Naive thymus-derived CD4-positive, alpha-beta T cell (primary cell): ENCODE results near the gene PLCL1. TPM values are rescaled to one million over a fixed set of nuclear protein-coding genes. Genes with fewer than 3 reads are reported as not detected.

Source experiments
- ATAC-seq: fragments of 150-1000 bp; cut with Tn5 transposase; 2 replicates; pipeline ENCODE4 v1.10.0; 2021; ENCODE audit warnings: mild to moderate bottlenecking, moderate library complexity
- CTCF ChIA-PET: fragments of 350-600 bp; sonication (Branson Sonifier 250); formaldehyde crosslinking; loops from one replicate; lab custom pipeline; 2021; ENCODE audit warnings: antibody characterized with exemption; lab: Charles Lee
- POLR2A ChIA-PET: fragments of 350-600 bp; sonication (Branson Sonifier 250); formaldehyde crosslinking; loops from one replicate; lab custom pipeline; 2021; ENCODE audit warnings: antibody characterized with exemption, inconsistent platforms; lab: Charles Lee
- DNase-seq, 9 donors: peaks; one replicate each; pipeline versions ENCODE4 v3.0.0 to v3.0.0-alpha.2; 2020 to 2022; ENCODE audit warnings: mixed read lengths in 1 of 9
- H3K27ac ChIP-seq: one replicate; pipeline ENCODE4 v1.7.0; 2013; ENCODE audit warnings: mild to moderate bottlenecking, low read depth, low read length, moderate library complexity
- H3K27me3 ChIP-seq, 2 donors: one replicate each; pipeline ENCODE4 v1.7.0; 2013; ENCODE audit warnings: low read length in 2 of 2, mild to moderate bottlenecking in 2 of 2, moderate library complexity in 2 of 2; ENCODE audit not compliant: control insufficient read depth in 2 of 2, insufficient read depth in 2 of 2
- H3K36me3 ChIP-seq, 3 experiments: 1 replicate in 2 of 3; 2 replicates in 1 of 3; pipeline ENCODE4 v1.7.0; 2013; ENCODE audit warnings: low read length in 3 of 3, mild to moderate bottlenecking in 3 of 3, moderate library complexity in 1 of 3; ENCODE audit not compliant: insufficient read depth in 3 of 3, control insufficient read depth in 2 of 3
- H3K4me1 ChIP-seq, 2 donors: one replicate each; pipeline ENCODE4 v1.7.0; 2013; ENCODE audit warnings: low read length in 2 of 2, mild to moderate bottlenecking in 2 of 2, moderate library complexity in 1 of 2; ENCODE audit not compliant: control insufficient read depth in 2 of 2, insufficient read depth in 2 of 2
- H3K4me3 ChIP-seq: 2 replicates; pipeline ENCODE4 v1.7.0; 2013; ENCODE audit warnings: mild to moderate bottlenecking, low read length
- H3K9me3 ChIP-seq, 3 experiments: 1 replicate in 2 of 3; 2 replicates in 1 of 3; pipeline ENCODE4 v1.7.0; 2013; ENCODE audit warnings: low read length in 3 of 3; ENCODE audit not compliant: control insufficient read depth in 2 of 3
- H3K27ac Mint-ChIP-seq, 9 donors: one replicate each; pipeline ENCODE4 v1.8.0; 2020 to 2022; ENCODE audit warnings: mixed read lengths in 9 of 9, mild to moderate bottlenecking in 8 of 9, moderate library complexity in 5 of 9, inconsistent platforms in 2 of 9
- H3K27me3 Mint-ChIP-seq, 5 donors: one replicate each; pipeline ENCODE4 v1.8.0; 2021 to 2022; ENCODE audit warnings: mixed read lengths in 5 of 5, mild to moderate bottlenecking in 1 of 5
- H3K36me3 Mint-ChIP-seq, 5 donors: one replicate each; pipeline ENCODE4 v1.8.0; 2020 to 2022; ENCODE audit warnings: mixed read lengths in 5 of 5, mild to moderate bottlenecking in 3 of 5, inconsistent platforms in 1 of 5
- H3K4me1 Mint-ChIP-seq, 7 donors: one replicate each; pipeline ENCODE4 v1.8.0; 2020 to 2022; ENCODE audit warnings: mixed read lengths in 7 of 7, mild to moderate bottlenecking in 3 of 7, inconsistent platforms in 1 of 7
- H3K4me3 Mint-ChIP-seq, 10 donors: one replicate each; pipeline ENCODE4 v1.8.0; 2020 to 2022; ENCODE audit warnings: mild to moderate bottlenecking in 10 of 10, mixed read lengths in 10 of 10, moderate library complexity in 6 of 10, inconsistent platforms in 2 of 10
- H3K9me3 Mint-ChIP-seq, 11 donors: one replicate each; pipeline ENCODE4 v1.8.0; 2020 to 2022; ENCODE audit warnings: mixed read lengths in 11 of 11, mild to moderate bottlenecking in 4 of 11, inconsistent platforms in 1 of 11, moderate library complexity in 1 of 11
- intact Hi-C, 2 donors: fragments of 100-400 bp; cut with micrococcal nuclease; formaldehyde crosslinking; loops; one replicate each; pipeline ENCODE4 v1.15.1; 2023
- polyA plus RNA-seq, 2 donors: library from polyadenylated mRNA; unstranded; fragments of 300-500 nt; fragmentation: Illumina TruSeq; gene quantifications; one replicate each; pipeline ENCODE4 v1.2.3, GENCODE V29; 2021
- total RNA-seq, 6 experiments: library from RNA in 5 of 6; stranded (reverse) in 5 of 6; gene quantifications; 1 replicate in 5 of 6; 2 replicates in 1 of 6; pipeline ENCODE4 v1.2.3 and lab custom pipeline; 2021 to 2026

Gene PLCL1
- total and polyA plus RNA-seq, 7 experiments from 2014 or later = 1.8 to 33.7 (median 22.7) TPM

GRCh38 chr2:197799068-197799467 is 5.3 kb upstream of the PLCL1 start:
- H3K4me3 Mint-ChIP-seq = no peak overlapping the region
- no peak overlapping the region for H3K27ac Mint-ChIP-seq
- POLR2A ChIA-PET = no interaction called here
- Histone ChIP-seq H3K27ac (no peak overlapping the region), H3K4me1 (peaks cover 4 to 7% of the 10 kb centered on the region in 2 donors), H3K27me3 (peaks cover 0 to 5% of the 10 kb centered on the region in 2 donors), H3K4me3 (no peak overlapping the region), H3K36me3 (no peaks in the 10 kb centered on the region), H3K9me3 (no peaks in the 10 kb centered on the region)
- H3K36me3 Mint-ChIP-seq = no peaks in the 10 kb centered on the region
- peaks cover 6 to 12% (median 11%) of the 10 kb centered on the region in 7 donors for H3K4me1 Mint-ChIP-seq
- H3K9me3 Mint-ChIP-seq = peaks cover 0 to 3% (median 0%) of the 10 kb centered on the region in 11 donors
- peaks cover 0 to 45% (median 12%) of the 10 kb centered on the region in 5 donors for H3K27me3 Mint-ChIP-seq
- DNase-seq (no peak), ATAC-seq (no peak)
- CTCF ChIA-PET = interaction anchor here (4.4 kb wide), 1 partner anchor 498 kb away, joined by 32 read pairs; no protein-coding TSS in a partner anchor
- intact Hi-C loops = no loop called here

GRCh38 chr2:197800091-197800490 is 4.3 kb upstream of the PLCL1 start:
- ChIA-PET POLR2A (no interaction called here), CTCF (interaction anchor here (1.0 to 4.4 kb wide), 6 partner anchors 186 to 497 kb away, joined by 3 to 32 read pairs (median 4); no protein-coding TSS in a partner anchor)
- Mint-ChIP-seq H3K9me3 (peaks cover 0 to 3% (median 0%) of the 10 kb centered on the region in 11 donors), H3K27me3 (peaks cover 0 to 48% (median 7%) of the 10 kb centered on the region in 5 donors), H3K27ac (no peak overlapping the region), H3K36me3 (no peaks in the 10 kb centered on the region), H3K4me1 (peaks cover 9 to 16% (median 14%) of the 10 kb centered on the region in 7 donors), H3K4me3 (no peak overlapping the region)
- Histone ChIP-seq H3K27me3 (peaks cover 0 to 6% of the 10 kb centered on the region in 2 donors), H3K4me1 (peaks cover 6 to 7% of the 10 kb centered on the region in 2 donors), H3K36me3 (peaks cover 0 to 4% (median 0%) of the 10 kb centered on the region in 3 experiments), H3K4me3 (no peak overlapping the region), H3K27ac (no peak overlapping the region), H3K9me3 (no peaks in the 10 kb centered on the region)
- intact Hi-C loops = loop anchor here in 1 of 2 donors (5.0 to 10.0 kb wide), 2 partner anchors 1165 to 1672 kb away; partner anchors contain the start of gene CCDC150
- ATAC-seq (no peak), DNase-seq (no peak)

GRCh38 chr2:197801033-197801432 is 3.4 kb upstream of the PLCL1 start:
- peaks cover 0 to 3% (median 0%) of the 10 kb centered on the region in 11 donors for H3K9me3 Mint-ChIP-seq
- Histone ChIP-seq H3K4me1 (peaks cover 9 to 10% of the 10 kb centered on the region in 2 donors), H3K27ac (no peak overlapping the region), H3K9me3 (no peaks in the 10 kb centered on the region), H3K27me3 (peaks cover 0 to 6% of the 10 kb centered on the region in 2 donors), H3K36me3 (peaks cover 0 to 4% (median 0%) of the 10 kb centered on the region in 3 experiments), H3K4me3 (no peak overlapping the region)
- H3K36me3 Mint-ChIP-seq = no peaks in the 10 kb centered on the region
- ChIA-PET CTCF (interaction anchor here (0.7 to 4.4 kb wide), 8 partner anchors 8 to 496 kb away, joined by 3 to 32 read pairs (median 4); no protein-coding TSS in a partner anchor), POLR2A (interaction anchor here (0.6 kb wide), 1 partner anchor 318 kb away, joined by 3 read pairs; no protein-coding TSS in a partner anchor)
- intact Hi-C loops = loop anchor here in 1 of 2 donors (5.0 to 10.0 kb wide), 2 partner anchors 1166 to 1671 kb away; partner anchors contain the start of gene CCDC150
- ATAC-seq = no peak
- peaks cover 15 to 23% (median 20%) of the 10 kb centered on the region in 7 donors for H3K4me1 Mint-ChIP-seq
- no peak overlapping the region for H3K27ac Mint-ChIP-seq
- no peak for DNase-seq
- no peak overlapping the region for H3K4me3 Mint-ChIP-seq
- H3K27me3 Mint-ChIP-seq = peaks cover 0 to 53% (median 7%) of the 10 kb centered on the region in 5 donors

GRCh38 chr2:197803033-197803444 is 1.4 kb upstream of the PLCL1 start:
- peaks cover 0 to 55% (median 3%) of the 10 kb centered on the region in 5 donors for H3K27me3 Mint-ChIP-seq
- intact Hi-C loops = loop anchor here (1.0 to 10.0 kb wide), 7 partner anchors 48 to 1669 kb away; partner anchors contain the start of gene CCDC150 (in 1 of the 2)
- no peaks in the 10 kb centered on the region for H3K9me3 ChIP-seq
- ATAC-seq (peak; percentile 57), DNase-seq (peak in 7 of 9 donors; percentile 49 to 75 (median 66))
- H3K36me3 Mint-ChIP-seq = no peaks in the 10 kb centered on the region
- peaks cover 0 to 6% of the 10 kb centered on the region in 2 donors for H3K27me3 ChIP-seq
- H3K4me3 ChIP-seq = no peak overlapping the region
- no peak overlapping the region for H3K27ac ChIP-seq
- CTCF ChIA-PET = interaction anchor here (1.8 to 2.9 kb wide), 3 partner anchors 183 to 493 kb away, joined by 9 to 14 read pairs (median 14); no protein-coding TSS in a partner anchor
- POLR2A ChIA-PET = interaction anchor here (1.8 to 3.5 kb wide), 2 partner anchors 67 to 91 kb away, joined by 5 to 10 read pairs; no protein-coding TSS in a partner anchor
- peaks cover 10 to 21% of the 10 kb centered on the region in 2 donors for H3K4me1 ChIP-seq
- peaks cover 0 to 4% (median 0%) of the 10 kb centered on the region in 3 experiments for H3K36me3 ChIP-seq
- H3K9me3 Mint-ChIP-seq = peaks cover 0 to 3% (median 0%) of the 10 kb centered on the region in 11 donors
- H3K4me3 Mint-ChIP-seq = peak overlapping the region in 9 of 10 donors; percentile 30 to 84 (median 62)
- peak overlapping the region in 3 of 9 donors; percentile 29 to 91 (median 78) for H3K27ac Mint-ChIP-seq
- H3K4me1 Mint-ChIP-seq = peaks cover 25 to 43% (median 36%) of the 10 kb centered on the region in 7 donors

GRCh38 chr2:197804758-197805714 is 643 bp downstream of the PLCL1 start:
- peak overlapping the region; percentile 88 to 98 (median 94) for H3K4me3 Mint-ChIP-seq
- POLR2A ChIA-PET = interaction anchor here (0.7 to 3.5 kb wide), 12 partner anchors 10 to 491 kb away, joined by 3 to 10 read pairs (median 4); no protein-coding TSS in a partner anchor
- H3K4me1 ChIP-seq = peaks cover 10 to 37% of the 10 kb centered on the region in 2 donors

More at GRCh38 chr2:197804758-197805714, 643 bp downstream of the PLCL1 start:
- peak overlapping the region; percentile 67 for H3K4me3 ChIP-seq
- Mint-ChIP-seq H3K9me3 (peaks cover 0 to 3% (median 0%) of the 10 kb centered on the region in 11 donors), H3K4me1 (peaks cover 34 to 63% (median 56%) of the 10 kb centered on the region in 7 donors), H3K27ac (peak overlapping the region; percentile 58 to 96 (median 92)), H3K36me3 (no peaks in the 10 kb centered on the region), H3K27me3 (peaks cover 0 to 43% (median 0%) of the 10 kb centered on the region in 5 donors)
- intact Hi-C loops = loop anchor here (1.0 to 10.0 kb wide), 14 partner anchors 8 to 1667 kb away; partner anchors contain the start of genes CCDC150 (in 2 of the 2), MARS2 (in 2 of the 2) and COQ10B (in 1 of the 2)
- peaks cover 0 to 4% (median 0%) of the 10 kb centered on the region in 3 experiments for H3K36me3 ChIP-seq
- ATAC-seq (peak; percentile 34), DNase-seq (peak; percentile 29 to 57 (median 43))
- H3K27ac ChIP-seq = peak overlapping the region; percentile 89
- CTCF ChIA-PET = interaction anchor here (0.7 to 2.9 kb wide), 10 partner anchors 8 to 491 kb away, joined by 3 to 14 read pairs (median 6); no protein-coding TSS in a partner anchor
- H3K27me3 ChIP-seq = peaks cover 0 to 6% of the 10 kb centered on the region in 2 donors
- no peaks in the 10 kb centered on the region for H3K9me3 ChIP-seq
